Body of pancreas (tissue), 4 donors: ENCODE measurements around the gene EXT2.

ENCODE experiments used
- POLR2A ChIP-seq, 3 donors: fragments of 450-650 bp; IDR thresholded peaks; one replicate each; pipeline ENCODE4 v1.6.1; 2016; ENCODE audit warnings: antibody characterized with exemption in 3 of 3, mild to moderate bottlenecking in 2 of 3
- TF ChIP-seq, protein P1 (sequence below), 7 experiments: fragments of 450-650 bp in 4 of 7; fragments of 200-600 bp in 3 of 7; sonication (generic) in 3 of 7; IDR thresholded peaks; one replicate each; pipeline ENCODE4 v1.5.1; 2016 to 2019; ENCODE audit warnings: antibody characterized with exemption in 7 of 7

GRCh38 chr11:44176546-44177213, 81.2 kb downstream of the EXT2 start:
- TF ChIP-seq, protein P1, sequence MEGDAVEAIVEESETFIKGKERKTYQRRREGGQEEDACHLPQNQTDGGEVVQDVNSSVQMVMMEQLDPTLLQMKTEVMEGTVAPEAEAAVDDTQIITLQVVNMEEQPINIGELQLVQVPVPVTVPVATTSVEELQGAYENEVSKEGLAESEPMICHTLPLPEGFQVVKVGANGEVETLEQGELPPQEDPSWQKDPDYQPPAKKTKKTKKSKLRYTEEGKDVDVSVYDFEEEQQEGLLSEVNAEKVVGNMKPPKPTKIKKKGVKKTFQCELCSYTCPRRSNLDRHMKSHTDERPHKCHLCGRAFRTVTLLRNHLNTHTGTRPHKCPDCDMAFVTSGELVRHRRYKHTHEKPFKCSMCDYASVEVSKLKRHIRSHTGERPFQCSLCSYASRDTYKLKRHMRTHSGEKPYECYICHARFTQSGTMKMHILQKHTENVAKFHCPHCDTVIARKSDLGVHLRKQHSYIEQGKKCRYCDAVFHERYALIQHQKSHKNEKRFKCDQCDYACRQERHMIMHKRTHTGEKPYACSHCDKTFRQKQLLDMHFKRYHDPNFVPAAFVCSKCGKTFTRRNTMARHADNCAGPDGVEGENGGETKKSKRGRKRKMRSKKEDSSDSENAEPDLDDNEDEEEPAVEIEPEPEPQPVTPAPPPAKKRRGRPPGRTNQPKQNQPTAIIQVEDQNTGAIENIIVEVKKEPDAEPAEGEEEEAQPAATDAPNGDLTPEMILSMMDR (IDR thresholded peaks at IDR 0.05) = no peak
- TF ChIP-seq POLR2A (IDR thresholded peaks at IDR 0.05) = no peak
